Psoas muscle (tissue), 8 donors: ENCODE measurements around the gene NKX2-2. TPM values are rescaled to one million over a fixed set of nuclear protein-coding genes. Genes with fewer than 3 reads are reported as not detected.
A peak's percentile ranks its signal among the peaks of the same experiment; 100 is the strongest.

Experiments used
- ATAC-seq, 4 donors: fragments of 200-7000 bp; cut with Tn5 transposase; one replicate each; pipeline ENCODE4 v1.9.1; 2020; ENCODE audit warnings: moderate library complexity in 3 of 4, mild to moderate bottlenecking in 2 of 4
- DNase-seq, 2 donors: peaks; one replicate each; pipeline ENCODE4 v3.0.0-alpha.2; 2020
- H3K27ac ChIP-seq: fragments of 200-600 bp; one replicate; pipeline ENCODE4 v1.8.0; 2022
- H3K27me3 ChIP-seq, 3 donors: fragments of 200-600 bp in 1 of 3; one replicate each; pipeline versions ENCODE4 v1.6.1 to v1.8.0; 2013 to 2022; ENCODE audit warnings: low read length in 2 of 3, mild to moderate bottlenecking in 2 of 3, moderate library complexity in 1 of 3; ENCODE audit not compliant: insufficient read depth in 3 of 3
- H3K36me3 ChIP-seq, 2 donors: fragments of 200-600 bp in 1 of 2; one replicate each; pipeline versions ENCODE4 v1.6.1 to v1.8.0; 2013 to 2022; ENCODE audit warnings: low read depth in 1 of 2, mild to moderate bottlenecking in 1 of 2, moderate library complexity in 1 of 2; ENCODE audit not compliant: insufficient read depth in 1 of 2
- H3K4me1 ChIP-seq: fragments of 200-600 bp; one replicate; pipeline ENCODE4 v1.8.0; 2022
- H3K4me3 ChIP-seq: fragments of 200-600 bp; one replicate; pipeline ENCODE4 v1.8.0; 2022; ENCODE audit warnings: mild to moderate bottlenecking
- H3K9me3 ChIP-seq: fragments of 200-600 bp; one replicate; pipeline ENCODE4 v1.8.0; 2022
- WGBS, 3 donors: extraction: QIAGEN DNeasy Blood & Tissue Kit; methylation state at CpG; one replicate each; pipeline versions ENCODE4 v1.1.6 to v1.1.7; 2013; 5-methylcytosine and 5-hydroxymethylcytosine counted together
- intact Hi-C, 2 donors: fragments of 100-400 bp; cut with DNase I; formaldehyde crosslinking; loops; one replicate each; pipeline versions ENCODE4 v1.11.0 to v1.14.2; 2022
- polyA plus RNA-seq, 3 donors: library from polyadenylated mRNA; stranded (reverse); fragments of 200-250 nt; gene quantifications; one replicate each; pipeline ENCODE4 v1.2.3, GENCODE V29; 2013
- total RNA-seq, 4 donors: library from RNA; stranded (reverse); fragmentation: NEBNext Ultra II Directional in 2 of 4; extraction: Animal tissue kit (Norgen Biotek cat#: 25700) in 2 of 4; gene quantifications; one replicate each; pipeline versions ENCODE4 v1.2.1 to v1.2.4, GENCODE V29; 2021 to 2023
- TF ChIP-seq, protein P1 (sequence below): fragments of 200-600 bp; IDR thresholded peaks from one replicate; pipeline ENCODE4 v1.8.0; 2022; ENCODE audit warnings: antibody characterized with exemption
- donor health status: healthy with polysubstance abuse.
- donor health status: DM: no; HTN: no; CAD: no; lungs with moderate emphysema.
- donor health status: Bipolar disorder and iron deficiency.
- donor health status: healthy.
- donor health status: DM: yes; HTN: yes; CAD: no.
- donor health status: DM: no; HTN: no; CAD: no.
- donor health status: DM: no; HTN: no; CAD: no.
- donor health status: DM: yes; HTN: yes; CAD: no.

NKX2-2 gene
- total and polyA plus RNA-seq, 7 donors = not detected

DNA sequence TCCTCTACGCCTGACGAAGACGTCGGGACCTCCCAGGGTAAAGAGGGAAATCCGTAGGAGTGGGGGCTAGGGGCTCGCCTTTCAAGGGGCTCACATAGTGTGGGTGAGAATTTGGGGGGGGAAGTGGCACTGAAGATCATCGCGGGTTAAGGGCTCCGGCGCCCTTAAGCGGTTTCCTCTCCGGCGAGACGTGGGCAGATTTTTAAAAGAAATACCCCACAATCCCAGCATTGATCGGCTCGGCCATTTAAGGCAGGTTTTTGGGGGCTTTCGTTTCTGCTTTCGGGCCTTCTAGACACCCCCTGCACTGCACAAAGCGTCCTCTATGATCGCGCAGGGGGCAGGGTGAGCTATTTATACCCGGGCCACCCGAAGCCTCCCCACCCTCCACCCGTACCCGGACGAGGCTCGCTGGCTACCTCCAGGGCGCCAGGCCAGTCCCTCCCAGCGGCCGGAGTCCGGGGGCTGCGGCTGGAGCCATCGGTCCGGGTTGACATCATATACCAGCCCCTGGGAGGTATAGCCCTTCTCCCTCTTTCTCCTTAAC lies 1.2 kb downstream of the NKX2-2 start:
- intact Hi-C loops = no loop called here
- Histone ChIP-seq H3K4me3 (peak overlapping the region; percentile 21), H3K4me1 (peaks cover 32% of the 10 kb centered on the region), H3K27me3 (peaks cover 0 to 100% (median 66%) of the 10 kb centered on the region in 3 donors), H3K36me3 (no peaks in the 10 kb centered on the region), H3K27ac (no peak overlapping the region), H3K9me3 (no peaks in the 10 kb centered on the region)
- DNase-seq (no peak), ATAC-seq (peak in 1 of 4 donors; percentile 36)
- WGBS, 3 donors = 1% methylated on average over 34 of the region's 34 CpGs
- TF ChIP-seq, protein P1, sequence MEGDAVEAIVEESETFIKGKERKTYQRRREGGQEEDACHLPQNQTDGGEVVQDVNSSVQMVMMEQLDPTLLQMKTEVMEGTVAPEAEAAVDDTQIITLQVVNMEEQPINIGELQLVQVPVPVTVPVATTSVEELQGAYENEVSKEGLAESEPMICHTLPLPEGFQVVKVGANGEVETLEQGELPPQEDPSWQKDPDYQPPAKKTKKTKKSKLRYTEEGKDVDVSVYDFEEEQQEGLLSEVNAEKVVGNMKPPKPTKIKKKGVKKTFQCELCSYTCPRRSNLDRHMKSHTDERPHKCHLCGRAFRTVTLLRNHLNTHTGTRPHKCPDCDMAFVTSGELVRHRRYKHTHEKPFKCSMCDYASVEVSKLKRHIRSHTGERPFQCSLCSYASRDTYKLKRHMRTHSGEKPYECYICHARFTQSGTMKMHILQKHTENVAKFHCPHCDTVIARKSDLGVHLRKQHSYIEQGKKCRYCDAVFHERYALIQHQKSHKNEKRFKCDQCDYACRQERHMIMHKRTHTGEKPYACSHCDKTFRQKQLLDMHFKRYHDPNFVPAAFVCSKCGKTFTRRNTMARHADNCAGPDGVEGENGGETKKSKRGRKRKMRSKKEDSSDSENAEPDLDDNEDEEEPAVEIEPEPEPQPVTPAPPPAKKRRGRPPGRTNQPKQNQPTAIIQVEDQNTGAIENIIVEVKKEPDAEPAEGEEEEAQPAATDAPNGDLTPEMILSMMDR = no peak

DNA sequence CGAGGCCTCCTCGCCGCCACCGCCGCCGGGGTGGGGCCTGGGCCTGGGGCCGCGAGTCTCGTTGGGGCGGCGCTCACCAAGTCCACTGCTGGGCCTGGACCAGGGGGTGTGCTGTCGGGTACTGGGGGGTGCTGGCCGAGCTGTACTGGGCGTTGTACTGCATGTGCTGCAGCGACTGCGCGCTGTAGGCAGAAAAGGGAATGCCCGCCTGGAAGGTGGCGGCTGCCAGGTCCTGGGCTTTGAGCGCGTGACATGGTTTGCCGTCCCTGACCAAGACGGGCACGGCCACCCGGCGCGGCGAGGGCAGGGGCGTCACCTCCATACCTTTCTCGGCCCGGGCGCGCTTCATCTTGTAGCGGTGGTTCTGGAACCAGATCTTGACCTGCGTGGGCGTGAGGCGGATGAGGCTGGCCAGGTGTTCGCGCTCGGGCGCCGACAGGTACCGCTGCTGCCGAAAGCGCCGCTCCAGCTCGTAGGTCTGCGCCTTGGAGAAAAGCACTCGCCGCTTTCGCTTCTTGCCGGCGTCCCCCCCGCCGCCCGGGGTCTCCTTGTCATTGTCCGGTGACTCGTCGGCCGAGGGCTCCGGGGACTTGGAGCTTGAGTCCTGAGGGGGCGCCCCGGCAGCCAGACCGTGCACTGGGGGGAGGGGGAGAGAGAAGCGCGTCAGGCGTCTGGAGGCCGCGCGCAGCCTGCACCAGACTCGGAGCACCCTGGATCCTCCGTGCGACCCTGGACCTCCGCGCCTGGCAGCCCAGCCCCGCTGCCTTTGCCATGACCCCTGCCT lies 1.8 kb downstream of the NKX2-2 start:
- Histone ChIP-seq H3K4me3 (peak overlapping the region; percentile 21), H3K27ac (no peak overlapping the region), H3K27me3 (peaks cover 0 to 100% (median 65%) of the 10 kb centered on the region in 3 donors), H3K4me1 (peaks cover 29% of the 10 kb centered on the region), H3K36me3 (no peaks in the 10 kb centered on the region), H3K9me3 (no peaks in the 10 kb centered on the region)
- DNase-seq (peak in 1 of 2 donors; percentile 49), ATAC-seq (peak in 2 of 4 donors; percentile 18 to 21)
- intact Hi-C loops = no loop called here
- TF ChIP-seq, protein P1 = no peak
- WGBS, 3 donors = 4 to 8% (median 5%) methylated on average over 55 to 76 of the region's 76 CpGs

DNA sequence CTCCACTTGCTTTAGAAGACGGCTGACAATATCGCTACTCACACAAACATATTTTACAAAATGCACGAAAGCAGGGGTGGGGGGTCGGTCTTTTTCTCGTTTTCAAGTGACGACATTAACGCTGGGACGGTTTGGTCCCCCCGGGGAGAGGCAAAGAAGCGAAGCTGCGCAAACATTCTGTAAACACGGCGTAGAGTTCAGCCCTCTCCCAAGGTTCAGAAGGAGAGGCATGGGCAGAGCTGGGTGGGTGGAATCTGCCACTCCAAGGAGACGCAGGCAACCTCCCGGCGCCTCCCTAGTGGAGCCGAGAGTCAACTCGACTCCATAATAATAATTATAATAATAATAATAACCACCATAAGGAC lies 2.4 kb downstream of the NKX2-2 start:
- Histone ChIP-seq H3K27ac (no peak overlapping the region), H3K36me3 (no peaks in the 10 kb centered on the region), H3K9me3 (no peaks in the 10 kb centered on the region), H3K4me1 (peaks cover 30% of the 10 kb centered on the region), H3K4me3 (no peak overlapping the region), H3K27me3 (peaks cover 1 to 100% (median 65%) of the 10 kb centered on the region in 3 donors)
- intact Hi-C loops = no loop called here
- 46 to 61% (median 50%) methylated on average over 18 of the region's 18 CpGs for WGBS, 3 donors
- TF ChIP-seq, protein P1 = no peak
- DNase-seq (no peak), ATAC-seq (no peak)

DNA sequence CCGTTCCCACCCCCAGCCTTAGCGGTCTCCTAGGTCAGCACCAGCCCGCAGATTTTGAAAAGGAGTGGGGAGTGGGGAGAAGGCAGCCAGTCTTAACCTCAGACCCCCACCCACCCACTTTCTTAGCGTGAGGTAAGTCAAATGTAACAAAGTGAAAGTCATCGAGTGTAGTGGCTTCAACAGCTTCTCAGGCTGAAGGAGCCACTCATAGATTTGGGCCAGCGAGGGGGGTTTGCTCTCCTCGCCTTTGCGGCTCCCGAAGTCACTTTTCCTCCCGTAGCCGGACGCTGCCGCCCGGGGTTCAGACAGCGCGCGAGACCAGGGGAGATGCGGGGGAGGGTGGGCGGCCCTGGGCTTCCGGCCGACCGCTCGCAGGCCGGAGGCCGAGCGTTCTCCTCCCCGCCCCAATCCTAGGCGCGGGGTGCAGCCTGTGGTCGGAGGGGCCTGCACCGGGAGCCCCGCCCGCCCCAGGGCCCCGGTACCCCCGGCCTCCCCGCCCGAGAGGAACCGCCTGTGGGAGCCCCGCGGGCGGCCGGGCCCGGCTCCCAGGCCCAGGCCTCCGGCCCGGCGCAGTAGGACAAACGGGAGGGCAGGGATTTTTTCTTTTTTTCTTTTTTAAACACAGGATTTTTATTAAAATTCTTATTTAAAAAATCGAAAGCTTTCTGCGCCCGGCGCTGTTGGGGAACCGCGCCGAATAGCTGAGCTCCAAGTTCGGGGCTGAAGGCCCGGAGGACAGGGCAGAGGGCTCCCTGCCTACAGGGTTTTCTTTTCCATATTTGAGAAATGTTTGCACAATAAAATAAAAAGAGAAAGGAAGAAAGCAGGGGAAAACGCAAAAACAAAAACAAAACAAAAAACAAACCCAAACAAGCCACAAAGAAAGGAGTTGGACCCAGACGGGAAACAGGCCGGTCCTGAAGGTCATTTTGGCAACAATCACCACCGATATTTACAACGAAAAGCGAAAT lies 3.2 kb downstream of the NKX2-2 start:
- TF ChIP-seq, protein P1 = no peak
- Histone ChIP-seq H3K27ac (no peak overlapping the region), H3K4me1 (peaks cover 37% of the 10 kb centered on the region), H3K27me3 (peaks cover 4 to 100% (median 73%) of the 10 kb centered on the region in 3 donors), H3K9me3 (no peaks in the 10 kb centered on the region), H3K36me3 (no peaks in the 10 kb centered on the region), H3K4me3 (peak overlapping the region; percentile 54)
- intact Hi-C loops = no loop called here
- DNase-seq = no peak
- 21 to 23% (median 22%) methylated on average over 49 to 62 of the region's 62 CpGs for WGBS, 3 donors
- ATAC-seq = no peak
